Stimulated activated naive CD8-positive, alpha-beta T cell treated with anti-CD3 and anti-CD28 coated beads, Interleukin-15, amount 100 ng/mL, for 72 hours (primary cell): ENCODE data around the gene SLC29A3.

Experiments used
- ATAC-seq: fragments of 150-1000 bp; cut with Tn5 transposase; 2 replicates; pipeline ENCODE4 v1.10.0; 2021; ENCODE audit warnings: mild to moderate bottlenecking, moderate library complexity
- DNase-seq, 2 donors: peaks; one replicate each; pipeline ENCODE4 v3.0.0; 2021 to 2022
- H3K27ac Mint-ChIP-seq, 2 donors: one replicate each; pipeline ENCODE4 v1.8.0; 2022; ENCODE audit warnings: mild to moderate bottlenecking in 2 of 2, mixed read lengths in 2 of 2, moderate library complexity in 2 of 2
- H3K27me3 Mint-ChIP-seq: one replicate; pipeline ENCODE4 v1.8.0; 2022; ENCODE audit warnings: mixed read lengths
- H3K4me1 Mint-ChIP-seq: one replicate; pipeline ENCODE4 v1.8.0; 2022; ENCODE audit warnings: mild to moderate bottlenecking, mixed read lengths
- H3K4me3 Mint-ChIP-seq, 2 donors: one replicate each; pipeline ENCODE4 v1.8.0; 2022; ENCODE audit warnings: mild to moderate bottlenecking in 2 of 2, mixed read lengths in 2 of 2, moderate library complexity in 1 of 2
- H3K9me3 Mint-ChIP-seq, 2 donors: one replicate each; pipeline ENCODE4 v1.8.0; 2022; ENCODE audit warnings: mixed read lengths in 2 of 2

SLC29A3 gene

DNA sequence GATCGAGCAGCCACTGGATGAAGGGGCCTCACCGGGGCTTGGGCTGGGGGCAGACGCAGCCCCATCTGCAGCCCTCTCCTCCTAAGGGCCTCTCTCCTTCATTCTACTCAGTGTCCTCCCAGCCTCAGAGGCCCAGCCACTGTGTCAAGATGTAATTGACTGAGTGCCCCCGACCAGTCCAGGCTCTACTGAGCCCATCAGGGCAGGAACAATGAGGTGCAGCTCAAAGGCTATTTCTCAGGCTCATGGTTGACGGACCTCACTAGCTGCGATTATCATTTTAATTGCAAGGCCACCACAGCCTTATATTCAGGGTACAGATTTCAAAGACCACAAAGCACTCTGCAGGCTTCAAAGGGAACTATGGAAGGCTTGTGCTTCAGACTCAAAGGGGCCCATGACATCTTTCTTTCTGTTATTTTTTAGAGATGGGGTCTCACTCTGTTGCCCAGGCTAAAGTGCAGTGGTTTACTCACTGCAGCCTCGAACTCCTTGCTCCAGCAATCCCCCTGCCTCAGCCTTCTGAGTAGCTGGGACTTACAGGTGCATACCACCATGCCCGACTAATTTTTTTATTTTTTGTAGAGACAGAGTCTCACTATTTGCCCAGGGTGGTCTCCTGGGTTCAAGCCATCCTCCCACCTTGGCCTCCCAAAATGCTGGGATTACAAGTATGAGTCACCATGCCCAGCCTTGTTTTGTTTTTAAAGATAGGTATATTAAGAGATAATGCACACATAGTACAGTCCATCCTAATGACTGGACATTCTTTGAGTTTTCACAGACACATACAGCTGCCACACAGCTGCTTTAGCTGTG is 23.7 kb downstream of the SLC29A3 start:
- Mint-ChIP-seq H3K27me3 (no peaks in the 10 kb centered on the region), H3K27ac (no peak overlapping the region), H3K4me1 (no peaks in the 10 kb centered on the region), H3K9me3 (no peaks in the 10 kb centered on the region), H3K4me3 (no peak overlapping the region)
- DNase-seq: no peak
- ATAC-seq: no peak

DNA sequence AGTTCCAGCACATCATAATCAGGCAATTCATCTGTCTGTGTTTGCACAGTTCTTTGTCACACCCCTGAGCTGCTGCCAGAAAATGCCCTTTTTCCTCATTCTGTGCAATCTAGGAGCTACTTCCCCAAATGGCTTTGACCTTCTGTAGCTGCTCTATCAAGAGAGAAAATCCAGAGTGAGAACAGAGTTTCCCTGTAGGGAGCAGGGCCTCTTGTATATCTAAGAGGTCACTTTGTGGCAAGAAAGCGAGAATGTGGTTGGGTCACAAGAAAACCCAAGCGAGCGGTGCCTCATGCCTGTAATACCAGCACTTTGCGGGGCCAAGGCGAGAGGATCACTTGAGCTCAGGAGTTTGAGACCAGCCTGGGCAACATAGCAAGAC is 24.3 kb downstream of the SLC29A3 start:
- no peaks in the 10 kb centered on the region for H3K9me3 Mint-ChIP-seq
- ATAC-seq (no peak), DNase-seq (no peak)
- H3K27me3 Mint-ChIP-seq: no peaks in the 10 kb centered on the region
- peak overlapping the region in 1 of 2 donors; percentile 34 for H3K27ac Mint-ChIP-seq
- H3K4me3 Mint-ChIP-seq: no peak overlapping the region
- no peaks in the 10 kb centered on the region for H3K4me1 Mint-ChIP-seq

DNA sequence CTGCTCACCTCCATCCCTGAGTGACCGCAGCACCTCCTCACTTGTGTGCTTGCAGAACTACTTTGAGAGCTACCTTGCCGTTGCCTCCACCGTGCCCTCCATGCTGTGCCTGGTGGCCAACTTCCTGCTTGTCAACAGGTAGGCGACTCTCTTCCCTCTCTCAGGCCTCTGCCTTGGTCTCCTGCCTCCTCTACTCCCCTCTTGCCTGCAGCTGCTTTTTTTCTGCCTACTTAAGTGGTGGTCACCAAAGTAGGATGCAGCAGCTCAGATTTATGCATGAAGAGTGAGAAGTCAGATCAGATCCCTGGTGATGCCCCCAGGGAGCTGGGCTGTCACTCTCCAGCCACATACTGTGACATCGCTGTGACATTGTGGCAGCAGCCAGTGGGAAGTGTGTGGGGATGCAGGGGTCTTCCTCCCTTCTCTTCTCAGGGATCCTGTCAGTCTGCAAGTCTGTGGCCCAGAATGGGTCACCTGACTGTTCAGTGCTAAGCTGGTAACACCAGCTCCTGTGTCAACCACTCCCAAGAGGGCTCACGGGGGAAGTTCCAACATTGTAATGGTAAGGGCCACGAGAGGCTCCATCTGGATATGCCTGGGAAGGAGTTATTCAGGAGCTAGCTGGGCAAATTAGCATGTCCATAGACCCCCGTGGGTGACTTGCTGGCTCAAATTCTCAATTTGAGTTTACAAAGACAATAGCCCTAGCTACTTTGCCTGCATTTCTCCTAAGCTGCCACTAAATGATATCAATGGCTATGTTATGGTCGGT is 25.3 kb downstream of the SLC29A3 start:
- Mint-ChIP-seq H3K4me3 (no peak overlapping the region), H3K27ac (no peak overlapping the region)

DNA sequence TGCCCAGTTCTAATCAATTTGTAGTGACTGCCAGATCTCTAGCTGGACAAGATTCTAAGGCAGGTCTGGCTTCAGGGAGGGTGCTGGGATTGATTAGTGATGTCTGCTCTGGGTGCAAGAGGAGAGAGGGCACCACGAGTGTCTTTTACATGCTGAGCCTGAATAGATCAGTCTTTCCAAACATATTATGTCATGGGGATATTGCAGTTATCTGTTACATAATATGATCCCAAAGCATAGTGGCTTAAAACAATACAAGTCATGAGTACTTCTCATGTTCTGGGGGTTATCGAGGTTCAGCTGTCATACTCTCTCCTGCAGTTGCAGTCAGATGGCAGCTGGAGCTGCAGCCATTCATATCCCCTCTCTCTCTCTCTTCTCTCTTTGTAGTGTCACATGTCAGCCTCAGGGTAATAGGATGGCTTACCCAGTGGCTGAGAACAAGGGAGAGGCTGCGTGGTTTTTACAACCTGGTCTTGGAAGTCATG is 26.0 kb downstream of the SLC29A3 start:
- H3K27ac Mint-ChIP-seq: no peak overlapping the region
- ATAC-seq: no peak
- no peak overlapping the region for H3K4me3 Mint-ChIP-seq

More for the DNA sequence above, 25.3 kb downstream of the SLC29A3 start:
- no peak for DNase-seq
- Mint-ChIP-seq H3K9me3 (no peaks in the 10 kb centered on the region), H3K27me3 (no peaks in the 10 kb centered on the region), H3K4me1 (no peaks in the 10 kb centered on the region)
- no peak for ATAC-seq

DNA sequence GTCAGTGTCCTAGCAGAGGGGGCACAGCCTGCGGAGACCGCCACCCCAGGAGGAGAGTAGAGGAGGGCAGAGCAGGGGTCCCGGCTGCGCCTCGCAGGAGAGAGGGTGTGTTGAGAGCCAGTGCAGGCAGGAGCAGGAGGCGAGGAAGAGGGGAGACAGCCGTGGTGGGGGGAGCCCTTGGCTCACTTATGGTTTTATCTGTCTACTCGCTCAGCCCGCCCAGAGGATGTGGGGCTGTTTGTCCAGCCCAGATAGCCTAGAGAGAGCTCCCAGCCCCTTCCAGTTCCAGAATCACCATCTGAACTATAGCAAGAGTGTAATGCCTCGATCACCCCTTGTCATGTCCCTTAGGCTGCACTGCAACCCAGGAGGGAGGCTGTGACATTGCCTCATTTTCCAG is 26.6 kb downstream of the SLC29A3 start:
- Mint-ChIP-seq H3K9me3 (no peaks in the 10 kb centered on the region), H3K27me3 (no peaks in the 10 kb centered on the region), H3K4me1 (peaks cover 5% of the 10 kb centered on the region), H3K4me3 (no peak overlapping the region), H3K27ac (no peak overlapping the region)
- DNase-seq (no peak), ATAC-seq (no peak)

More for the DNA sequence above, 26.0 kb downstream of the SLC29A3 start:
- no peak for DNase-seq
- Mint-ChIP-seq H3K9me3 (no peaks in the 10 kb centered on the region), H3K27me3 (no peaks in the 10 kb centered on the region), H3K4me1 (no peaks in the 10 kb centered on the region)

DNA sequence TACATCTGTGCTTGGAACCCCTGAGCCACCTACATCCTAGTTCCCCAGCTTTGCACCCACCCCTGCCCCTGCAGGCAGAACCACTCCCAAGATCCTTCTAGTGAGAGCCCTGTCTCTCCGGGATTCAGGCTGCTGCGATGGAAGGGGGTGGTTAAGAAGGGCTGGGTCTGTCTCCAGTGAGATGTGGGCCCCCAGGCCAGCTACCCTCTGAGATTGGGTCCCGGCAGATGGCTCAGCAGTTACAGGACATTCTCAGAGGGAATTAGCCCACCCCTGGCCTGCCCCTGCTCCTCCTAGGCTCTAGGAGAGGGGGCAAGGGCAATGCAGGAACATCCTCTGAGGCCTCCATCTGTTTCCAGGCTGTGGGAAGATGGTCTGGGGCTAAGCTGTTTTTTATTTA is 27.7 kb downstream of the SLC29A3 start:
- no peaks in the 10 kb centered on the region for H3K9me3 Mint-ChIP-seq
- no peak for ATAC-seq
- H3K4me3 Mint-ChIP-seq: no peak overlapping the region
- DNase-seq: no peak
- no peaks in the 10 kb centered on the region for H3K27me3 Mint-ChIP-seq
- H3K27ac Mint-ChIP-seq: no peak overlapping the region
- H3K4me1 Mint-ChIP-seq: peaks cover 13% of the 10 kb centered on the region

DNA sequence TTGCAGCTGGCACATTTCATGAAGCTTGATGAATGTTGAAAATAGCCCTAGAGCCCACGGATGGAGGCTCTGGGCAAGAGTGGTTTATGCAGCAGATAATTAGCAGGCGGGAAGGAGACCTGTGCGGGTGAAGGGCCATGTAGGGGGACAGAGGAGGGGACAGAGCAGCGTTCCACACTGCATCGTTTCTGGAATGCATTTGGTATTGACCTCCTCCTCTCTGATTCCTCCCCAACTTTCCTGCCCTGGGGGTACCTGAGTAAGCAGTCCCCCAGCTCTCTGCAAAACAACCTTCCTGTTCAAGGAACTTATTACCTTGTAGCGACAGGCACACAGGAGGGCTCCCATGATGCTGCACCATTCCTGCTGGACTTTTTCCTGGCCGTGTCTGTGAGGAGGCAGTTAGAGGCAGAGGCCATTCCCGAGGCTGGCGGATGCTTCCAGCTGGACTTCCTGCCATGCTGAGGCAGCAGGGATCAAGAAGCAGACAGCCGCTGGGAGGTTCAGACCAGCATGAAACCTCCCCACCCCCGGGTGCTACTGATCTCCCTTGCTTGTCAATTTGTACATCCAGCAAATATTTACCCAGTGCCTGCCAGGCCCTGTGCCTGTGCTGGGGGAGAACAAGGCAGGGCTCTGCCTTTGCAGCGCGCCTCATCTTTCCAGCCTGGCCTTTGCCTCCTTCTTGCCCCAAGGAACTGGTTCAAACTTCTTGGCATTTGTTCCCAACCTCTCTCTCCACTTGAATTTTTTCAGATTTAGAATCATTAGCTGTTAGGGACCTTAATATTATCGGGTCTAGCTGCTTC is 28.7 kb downstream of the SLC29A3 start:
- Mint-ChIP-seq H3K27ac (peak overlapping the region in 1 of 2 donors; percentile 51), H3K27me3 (no peaks in the 10 kb centered on the region), H3K4me1 (peaks cover 13% of the 10 kb centered on the region), H3K4me3 (no peak overlapping the region), H3K9me3 (no peaks in the 10 kb centered on the region)
- DNase-seq (no peak), ATAC-seq (no peak)

DNA sequence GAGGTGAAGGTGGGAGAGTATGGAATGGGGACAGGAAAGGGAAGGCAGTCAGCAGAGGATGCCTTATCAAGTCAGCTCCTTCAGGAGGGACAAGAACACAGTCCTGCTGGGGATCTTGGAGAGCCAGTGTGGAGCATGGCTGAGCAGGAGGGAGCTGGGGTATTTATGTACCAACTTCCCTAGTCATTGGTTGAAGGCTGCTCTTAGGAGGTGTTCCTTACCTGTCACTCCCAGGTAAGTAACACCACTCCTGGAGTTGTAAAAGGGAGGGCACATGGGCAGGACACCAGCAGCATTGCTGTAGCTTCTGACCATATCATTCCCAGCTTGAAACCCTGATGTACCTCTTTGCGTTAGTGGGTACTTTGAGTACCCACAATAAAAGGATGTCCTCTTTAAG is 29.8 kb downstream of the SLC29A3 start:
- Mint-ChIP-seq H3K27ac (no peak overlapping the region), H3K4me3 (no peak overlapping the region), H3K27me3 (no peaks in the 10 kb centered on the region), H3K9me3 (no peaks in the 10 kb centered on the region), H3K4me1 (peaks cover 13% of the 10 kb centered on the region)
- ATAC-seq (no peak), DNase-seq (no peak)

DNA sequence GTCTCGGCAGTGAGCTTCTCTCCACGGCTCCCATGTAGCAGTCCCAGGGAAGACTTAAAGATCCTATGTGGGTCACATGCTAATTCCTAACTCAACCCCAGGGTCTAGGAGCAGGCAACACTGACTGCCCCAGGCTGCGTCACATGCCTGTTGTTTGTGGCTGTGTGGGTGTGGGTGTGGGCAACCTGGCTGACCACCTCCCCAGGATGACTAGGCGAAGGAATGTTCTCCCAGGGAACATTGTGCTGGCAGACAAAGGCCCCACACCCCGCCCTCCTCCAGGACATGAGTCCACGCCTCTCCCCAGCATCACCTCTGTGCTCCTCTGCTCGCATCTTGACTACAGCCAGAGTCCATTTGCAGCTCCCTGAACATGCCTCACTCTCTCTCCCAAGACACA is 30.3 kb downstream of the SLC29A3 start:
- DNase-seq: no peak
- Mint-ChIP-seq H3K4me1 (peaks cover 13% of the 10 kb centered on the region), H3K4me3 (no peak overlapping the region), H3K9me3 (no peaks in the 10 kb centered on the region), H3K27ac (no peak overlapping the region), H3K27me3 (no peaks in the 10 kb centered on the region)
- ATAC-seq: no peak

DNA sequence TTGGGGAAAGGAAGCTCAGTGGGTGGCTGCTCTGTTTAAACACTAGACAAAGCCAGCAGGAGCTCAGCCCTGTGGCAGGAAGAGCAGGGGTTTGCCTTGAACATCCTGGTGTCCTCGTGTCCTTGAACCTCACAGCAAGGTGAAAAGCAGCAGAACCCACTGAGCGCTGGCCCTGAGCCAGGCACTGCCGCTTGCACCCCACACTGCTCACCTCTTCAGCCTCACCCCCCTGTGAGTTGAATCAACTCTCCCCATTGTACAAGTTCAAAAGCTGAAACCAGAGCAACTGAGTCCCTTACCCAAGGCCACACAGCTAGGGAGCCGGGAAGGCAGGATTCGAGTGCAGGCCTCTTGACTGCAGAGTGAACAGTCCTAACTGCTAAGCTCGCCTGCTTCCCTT is 32.0 kb downstream of the SLC29A3 start:
- DNase-seq (no peak), ATAC-seq (peak; percentile 54)
- Mint-ChIP-seq H3K27ac (no peak overlapping the region), H3K4me3 (no peak overlapping the region), H3K9me3 (no peaks in the 10 kb centered on the region), H3K4me1 (peaks cover 13% of the 10 kb centered on the region), H3K27me3 (no peaks in the 10 kb centered on the region)

DNA sequence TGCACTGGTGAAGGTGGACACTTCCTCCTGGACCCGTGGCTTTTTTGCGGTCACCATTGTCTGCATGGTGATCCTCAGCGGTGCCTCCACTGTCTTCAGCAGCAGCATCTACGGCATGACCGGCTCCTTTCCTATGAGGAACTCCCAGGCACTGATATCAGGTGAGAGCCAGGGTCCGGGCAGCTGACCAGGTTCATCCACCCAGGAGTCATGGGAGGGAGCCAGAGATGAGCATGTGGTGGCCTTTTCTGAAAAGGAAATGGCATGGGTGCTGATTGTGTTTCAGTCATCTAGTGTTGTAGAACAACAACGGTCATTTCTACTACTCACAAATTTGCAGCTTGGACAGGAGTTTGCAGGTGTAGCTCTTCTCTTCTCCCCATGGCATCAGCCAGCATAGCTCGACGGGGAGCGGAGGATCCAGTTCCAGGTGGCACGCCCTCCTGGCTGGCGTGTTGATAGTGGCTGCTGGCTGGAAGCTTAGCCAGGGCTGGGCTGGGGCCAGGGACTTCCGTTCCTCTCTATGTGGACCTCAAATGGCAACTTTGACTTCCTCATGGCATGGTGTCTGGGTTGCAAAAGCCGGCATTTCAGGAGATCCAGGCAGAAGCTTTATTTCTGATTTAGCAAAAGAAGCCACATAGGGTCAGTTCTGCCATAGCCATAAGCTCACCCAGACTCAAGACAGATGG is 32.7 kb downstream of the SLC29A3 start:
- Mint-ChIP-seq H3K27me3 (no peaks in the 10 kb centered on the region), H3K4me1 (peaks cover 13% of the 10 kb centered on the region), H3K27ac (no peak overlapping the region), H3K4me3 (no peak overlapping the region), H3K9me3 (no peaks in the 10 kb centered on the region)
- no peak for ATAC-seq
- DNase-seq: no peak

DNA sequence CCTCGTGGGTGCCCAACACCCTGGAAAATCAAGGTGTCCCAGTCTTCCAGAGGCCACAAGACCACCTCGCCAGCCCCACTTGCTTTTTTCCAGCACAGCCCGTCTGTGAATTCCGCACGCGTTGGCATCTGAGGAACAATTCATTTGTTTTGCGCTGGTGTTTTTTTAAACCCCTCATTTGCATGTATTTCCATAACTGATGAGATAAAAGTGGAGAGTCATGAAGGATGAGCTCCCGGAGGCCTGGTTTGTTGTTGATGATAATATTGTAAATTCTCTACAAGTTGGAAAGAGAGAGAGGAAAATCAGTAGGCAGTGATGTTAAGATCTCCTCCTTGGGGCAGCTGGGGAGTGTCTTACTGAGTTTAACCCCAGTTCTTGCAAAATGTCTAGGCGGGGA is 34.6 kb downstream of the SLC29A3 start:
- DNase-seq: no peak
- Mint-ChIP-seq H3K4me3 (no peak overlapping the region), H3K27me3 (no peaks in the 10 kb centered on the region), H3K4me1 (peaks cover 13% of the 10 kb centered on the region), H3K27ac (peak overlapping the region in 1 of 2 donors; percentile 24), H3K9me3 (no peaks in the 10 kb centered on the region)
- ATAC-seq: no peak

DNA sequence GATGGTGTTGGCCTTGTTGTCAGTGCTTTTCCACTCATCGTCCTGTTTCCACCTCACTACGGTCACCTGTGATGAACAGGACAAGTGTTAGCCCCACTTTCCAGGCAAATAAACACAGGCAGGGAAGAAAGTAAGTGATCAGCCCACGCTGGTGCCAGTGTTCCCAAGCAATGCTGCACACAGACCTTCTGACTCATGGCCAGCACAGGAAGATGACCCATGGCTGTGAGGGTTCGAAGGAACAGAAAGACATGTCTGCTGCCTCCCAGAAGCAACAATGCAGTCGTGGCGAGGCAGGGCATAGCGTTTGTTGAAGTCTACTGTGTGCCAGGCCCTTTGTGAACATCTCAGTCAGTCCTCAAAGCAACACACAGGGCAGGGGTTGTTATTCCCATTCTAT is 35.7 kb downstream of the SLC29A3 start:
- no peak overlapping the region for H3K27ac Mint-ChIP-seq
- peaks cover 13% of the 10 kb centered on the region for H3K4me1 Mint-ChIP-seq
- no peaks in the 10 kb centered on the region for H3K27me3 Mint-ChIP-seq
- no peaks in the 10 kb centered on the region for H3K9me3 Mint-ChIP-seq
- DNase-seq: no peak
- no peak for ATAC-seq
- H3K4me3 Mint-ChIP-seq: no peak overlapping the region

DNA sequence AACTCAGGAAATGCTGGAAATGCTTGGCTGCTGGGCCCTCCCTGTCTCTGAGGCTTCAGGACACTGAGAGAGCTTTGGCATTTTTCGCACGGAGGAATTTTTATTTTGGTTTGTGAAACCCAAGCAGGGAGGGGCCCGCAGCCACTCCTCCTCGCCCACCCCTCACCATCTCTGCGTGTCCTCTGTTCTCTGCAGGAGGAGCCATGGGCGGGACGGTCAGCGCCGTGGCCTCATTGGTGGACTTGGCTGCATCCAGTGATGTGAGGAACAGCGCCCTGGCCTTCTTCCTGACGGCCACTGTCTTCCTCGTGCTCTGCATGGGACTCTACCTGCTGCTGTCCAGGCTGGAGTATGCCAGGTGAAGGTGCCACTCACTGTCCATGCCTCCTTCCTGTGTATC is 36.8 kb downstream of the SLC29A3 start:
- H3K9me3 Mint-ChIP-seq: no peaks in the 10 kb centered on the region
- DNase-seq (no peak), ATAC-seq (no peak)
- H3K4me1 Mint-ChIP-seq: peaks cover 6% of the 10 kb centered on the region
- H3K27me3 Mint-ChIP-seq: no peaks in the 10 kb centered on the region
- no peak overlapping the region for H3K27ac Mint-ChIP-seq
- no peak overlapping the region for H3K4me3 Mint-ChIP-seq

DNA sequence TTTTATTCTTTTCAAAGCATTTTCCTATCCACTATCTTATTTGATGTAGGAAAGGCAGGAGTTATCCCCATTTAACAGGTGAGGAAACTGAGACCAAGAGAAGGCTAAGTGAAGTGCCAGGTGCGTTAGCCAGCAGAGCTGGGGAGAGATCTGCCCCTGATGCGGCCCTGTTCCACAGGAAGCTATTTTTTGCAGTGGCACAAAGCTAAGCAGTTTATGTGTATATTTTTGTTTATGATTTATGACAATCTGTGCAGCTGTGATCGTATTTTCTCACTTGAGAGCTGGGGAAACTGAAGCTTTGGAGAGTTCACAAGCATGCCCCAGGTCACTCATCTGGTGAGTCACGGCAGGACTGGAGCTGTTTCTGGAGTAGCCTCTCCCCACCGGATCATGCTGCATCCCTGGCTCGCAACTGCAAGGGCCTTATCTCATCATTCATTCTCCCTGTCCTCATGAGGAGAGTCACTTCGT is 38.8 kb downstream of the SLC29A3 start:
- H3K9me3 Mint-ChIP-seq: no peaks in the 10 kb centered on the region
- DNase-seq: no peak
- no peak overlapping the region for H3K27ac Mint-ChIP-seq
- H3K4me3 Mint-ChIP-seq: no peak overlapping the region
- ATAC-seq: no peak
- H3K4me1 Mint-ChIP-seq: no peaks in the 10 kb centered on the region
- no peaks in the 10 kb centered on the region for H3K27me3 Mint-ChIP-seq
